ENCODE results near the gene PARP4.
"Not testable (repeated sequence)": the region's sequence is repeated elsewhere in the genome, so short reads cannot be mapped to it uniquely, and the experiment has no call there.

The PARP4 gene

GRCh38 chr13:24386816-24387708 is 125.5 kb downstream of the PARP4 start:
- TF ChIP-seq CTCF (IDR thresholded peaks at IDR 0.05) = no peak
- Mint-ChIP-seq H3K27ac (no peak overlapping the region), H3K4me3 (no peak overlapping the region)

GRCh38 chr13:24385902-24386301 is 126.7 kb downstream of the PARP4 start:
- TF ChIP-seq CTCF (IDR thresholded peaks at IDR 0.05) = no peak

More at GRCh38 chr13:24386816-24387708, 125.5 kb downstream of the PARP4 start:
- H3K27me3 Mint-ChIP-seq (ENCODE audit: low read depth, poor library complexity) = peaks cover 4% of the 10 kb centered on the region
- H3K36me3 Mint-ChIP-seq (ENCODE audit: low read depth) = no peaks in the 10 kb centered on the region
- DNase-seq = no peak
- H3K4me1 Mint-ChIP-seq = peaks cover 9% of the 10 kb centered on the region
- H3K9me3 Mint-ChIP-seq = peaks cover 8% of the 10 kb centered on the region

GRCh38 chr13:24384946-24385345 is 127.6 kb downstream of the PARP4 start:
- H3K4me1 Mint-ChIP-seq = peaks cover 13% of the 10 kb centered on the region
- not testable (repeated sequence) for H3K9me3 Mint-ChIP-seq, H3K4me3 Mint-ChIP-seq

More at GRCh38 chr13:24385902-24386301, 126.7 kb downstream of the PARP4 start:
- H3K4me3 Mint-ChIP-seq = no peak overlapping the region
- no peak for DNase-seq
- peaks cover 13% of the 10 kb centered on the region for H3K4me1 Mint-ChIP-seq
- peaks cover 7% of the 10 kb centered on the region for H3K27me3 Mint-ChIP-seq (ENCODE audit: low read depth, poor library complexity)
- no peaks in the 10 kb centered on the region for H3K36me3 Mint-ChIP-seq (ENCODE audit: low read depth)
- peaks cover 8% of the 10 kb centered on the region for H3K9me3 Mint-ChIP-seq
- no peak overlapping the region for H3K27ac Mint-ChIP-seq

GRCh38 chr13:24384091-24384490 is 128.5 kb downstream of the PARP4 start:
- H3K4me1 Mint-ChIP-seq = peaks cover 13% of the 10 kb centered on the region
- not testable (repeated sequence) for H3K27ac Mint-ChIP-seq; H3K4me3 Mint-ChIP-seq; H3K9me3 Mint-ChIP-seq; H3K27me3 Mint-ChIP-seq (ENCODE audit: low read depth, poor library complexity); H3K36me3 Mint-ChIP-seq (ENCODE audit: low read depth); DNase-seq

More at GRCh38 chr13:24384946-24385345, 127.6 kb downstream of the PARP4 start:
- not testable (repeated sequence) for H3K27ac Mint-ChIP-seq; H3K27me3 Mint-ChIP-seq (ENCODE audit: low read depth, poor library complexity); H3K36me3 Mint-ChIP-seq (ENCODE audit: low read depth); DNase-seq

- Mint-ChIP-seq H3K9me3 (peaks cover 8% of the 10 kb centered on the region), H3K36me3 (ENCODE audit: low read depth) (no peaks in the 10 kb centered on the region), H3K27ac (peak overlapping the region; percentile 18), H3K4me3 (no peak overlapping the region), H3K27me3 (ENCODE audit: low read depth, poor library complexity) (peaks cover 13% of the 10 kb centered on the region), H3K4me1 (peaks cover 12% of the 10 kb centered on the region)
- no peak for DNase-seq
- TF ChIP-seq CTCF (IDR thresholded peaks at IDR 0.05) = no peak
These were observed 130.9 kb downstream of the PARP4 start for GRCh38 chr13:24381541-24382265.

- H3K4me3 Mint-ChIP-seq, H3K9me3 Mint-ChIP-seq: not testable (repeated sequence)
These were observed 131.7 kb downstream of the PARP4 start for GRCh38 chr13:24380881-24381280.

GRCh38 chr13:24380227-24380626 is 132.4 kb downstream of the PARP4 start:
- not testable (repeated sequence) for H3K27ac Mint-ChIP-seq; H3K9me3 Mint-ChIP-seq; H3K36me3 Mint-ChIP-seq (ENCODE audit: low read depth); DNase-seq; H3K4me3 Mint-ChIP-seq; H3K4me1 Mint-ChIP-seq
- H3K27me3 Mint-ChIP-seq (ENCODE audit: low read depth, poor library complexity) = peaks cover 14% of the 10 kb centered on the region

More at GRCh38 chr13:24380881-24381280, 131.7 kb downstream of the PARP4 start:
- H3K4me1 Mint-ChIP-seq; H3K36me3 Mint-ChIP-seq (ENCODE audit: low read depth); H3K27ac Mint-ChIP-seq; DNase-seq: not testable (repeated sequence)
- peaks cover 14% of the 10 kb centered on the region for H3K27me3 Mint-ChIP-seq (ENCODE audit: low read depth, poor library complexity)

GRCh38 chr13:24371273-24371672 is 141.3 kb downstream of the PARP4 start:
- H3K4me3 Mint-ChIP-seq; H3K27ac Mint-ChIP-seq; H3K27me3 Mint-ChIP-seq (ENCODE audit: low read depth, poor library complexity); H3K36me3 Mint-ChIP-seq (ENCODE audit: low read depth); DNase-seq: not testable (repeated sequence)
- peaks cover 22% of the 10 kb centered on the region for H3K9me3 Mint-ChIP-seq
- H3K4me1 Mint-ChIP-seq = peaks cover 12% of the 10 kb centered on the region
